HG02798 (cell line): ENCODE results near the gene COMMD1.
"Not testable (repeated sequence)": the region's sequence is repeated elsewhere in the genome, so short reads cannot be mapped to it uniquely, and the experiment has no call there.

Experiments used
- ATAC-seq: cut with Tn5 transposase; IDR thresholded peaks from one replicate; pipeline ENCODE4 v1.9.1; 2021; ENCODE audit warnings: mild to moderate bottlenecking; ENCODE audit not compliant: unreplicated experiment, poor library complexity

COMMD1 gene

GRCh38 chr2:61922714-61923113 lies 17.2 kb downstream of the COMMD1 start:
- ATAC-seq, result no peak

GRCh38 chr2:61924895-61925663 lies 19.6 kb downstream of the COMMD1 start:
- ATAC-seq, result no peak

- no peak for ATAC-seq
Observed at GRCh38 chr2:61926531-61927477, 21.3 kb downstream of the COMMD1 start.

- ATAC-seq, result no peak
Observed at GRCh38 chr2:61928826-61929461, 23.5 kb downstream of the COMMD1 start.

GRCh38 chr2:61937098-61937497 lies 31.6 kb downstream of the COMMD1 start:
- ATAC-seq, result no peak

GRCh38 chr2:61937886-61938285 lies 32.4 kb downstream of the COMMD1 start:
- ATAC-seq, result no peak

- no peak for ATAC-seq
Observed at GRCh38 chr2:61938511-61938910, 33.0 kb downstream of the COMMD1 start.

- ATAC-seq, result peak; percentile 46
Observed at GRCh38 chr2:61943251-61943650, 37.8 kb downstream of the COMMD1 start.

GRCh38 chr2:61946666-61947065 lies 41.2 kb downstream of the COMMD1 start:
- no peak for ATAC-seq

GRCh38 chr2:61948661-61949457 lies 43.4 kb downstream of the COMMD1 start:
- ATAC-seq, result no peak

- no peak for ATAC-seq
Observed at GRCh38 chr2:61949458-61949713, 43.9 kb downstream of the COMMD1 start.

- no peak for ATAC-seq
Observed at GRCh38 chr2:61949714-61950560, 44.5 kb downstream of the COMMD1 start.

GRCh38 chr2:61950571-61951315 lies 45.3 kb downstream of the COMMD1 start:
- no peak for ATAC-seq

- ATAC-seq, result no peak
Observed at GRCh38 chr2:61951881-61952280, 46.4 kb downstream of the COMMD1 start.

GRCh38 chr2:61952288-61952687 lies 46.8 kb downstream of the COMMD1 start:
- no peak for ATAC-seq

- not testable (repeated sequence) for ATAC-seq
Observed at GRCh38 chr2:61954856-61955255, 49.4 kb downstream of the COMMD1 start.

- ATAC-seq, result no peak
Observed at GRCh38 chr2:61959381-61960293, 54.2 kb downstream of the COMMD1 start.
